GM12878 (cell line): ENCODE results near the gene PAM.
"Not testable (repeated sequence)": the region's sequence is repeated elsewhere in the genome, so short reads cannot be mapped to it uniquely, and the experiment has no call there.

Experiments
- CTCF ChIP-seq, 3 experiments: IDR thresholded peaks in 2 of 3; conservative IDR thresholded peaks in 1 of 3; 2 replicates each; pipeline ENCODE4 v1.5.1; 2011; ENCODE audit warnings: low read depth in 3 of 3, low read length in 3 of 3, mild to moderate bottlenecking in 3 of 3, control low read depth in 2 of 3, moderate library complexity in 2 of 3, inconsistent platforms in 1 of 3, mixed read lengths in 1 of 3; ENCODE audit not compliant: control insufficient read depth in 2 of 3, insufficient read depth in 1 of 3; ENCODE audit errors: extremely low read depth in 1 of 3
- FOXK2 ChIP-seq: fragments of 450-650 bp; IDR thresholded peaks from 2 replicates; pipeline ENCODE4 v1.6.1; 2017; ENCODE audit warnings: mild to moderate bottlenecking, moderate library complexity
- MYC ChIP-seq: IDR thresholded peaks from 2 replicates; pipeline ENCODE4 v1.6.1; 2011; ENCODE audit warnings: mild to moderate bottlenecking, low read length, moderate library complexity, inconsistent platforms; ENCODE audit not compliant: insufficient read depth, insufficient replicate concordance, insufficient read length, severe bottlenecking
- RAD21 ChIP-seq: IDR thresholded peaks from 2 replicates; pipeline ENCODE4 v1.6.1; 2011; ENCODE audit warnings: mild to moderate bottlenecking, low read depth, low read length, moderate library complexity; ENCODE audit not compliant: insufficient read depth
- SPI1 ChIP-seq: IDR thresholded peaks from 2 replicates; pipeline ENCODE4 v1.6.1; 2011; ENCODE audit warnings: low read depth, mild to moderate bottlenecking, low read length, moderate library complexity, borderline replicate concordance; ENCODE audit not compliant: insufficient read depth
- STAT3 ChIP-seq: IDR thresholded peaks from 2 replicates; pipeline ENCODE4 v1.6.1; 2011; ENCODE audit warnings: low read depth, low read length, improper control_type of control experiment

DNA sequence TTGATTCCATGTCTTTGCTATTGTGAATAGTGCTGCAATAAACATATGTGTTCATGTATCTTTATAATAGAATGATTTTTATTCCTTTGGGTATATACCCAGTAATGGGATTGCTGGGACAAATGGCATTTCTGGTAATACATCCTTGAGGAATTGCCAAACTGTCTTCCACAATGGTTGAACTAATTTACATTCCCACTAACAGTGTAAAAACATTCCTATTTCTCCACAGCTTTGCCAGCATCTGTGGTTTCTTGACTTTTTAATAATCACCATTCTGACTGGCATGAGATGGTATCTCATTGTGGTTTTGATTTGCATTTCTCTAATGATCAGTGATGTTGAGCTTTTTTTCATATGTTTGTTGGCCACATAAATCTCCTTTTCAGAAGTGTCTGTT is 20.7 kb downstream of the PAM start:
- TF ChIP-seq RAD21; MYC; CTCF (IDR thresholded peaks at IDR 0.05 in 2 of 3, conservative IDR thresholded peaks at IDR 0.05 in 1 of 3; ENCODE audit: control insufficient read depth in 2 of 3, extremely low read depth in 1 of 3, insufficient read depth in 1 of 3, low read depth in 3 of 3, low read length in 3 of 3); STAT3; SPI1; FOXK2: not testable (repeated sequence)
